ENCODE data around the gene FANCC. TPM values are rescaled to one million over a fixed set of nuclear protein-coding genes. Genes with fewer than 3 reads are reported as not detected.

FANCC gene
- total and polyA plus RNA-seq, 11 donors = 2.4 to 6.2 (median 4.2) TPM

GRCh38 chr9:95142315-95142714 is 175.2 kb downstream of the FANCC start:
- WGBS, 4 donors = 97 to 99% (median 99%) methylated on average over 4 of the region's 4 CpGs
- intact Hi-C loops (cut with DNase I) = no loop called here
- no peaks in the 10 kb centered on the region for H3K36me3 ChIP-seq
- H3K27me3 ChIP-seq = no peaks in the 10 kb centered on the region
- ATAC-seq (no peak), DNase-seq (no peak)
- no peaks in the 10 kb centered on the region for H3K9me3 ChIP-seq
- no peak overlapping the region for H3K27ac ChIP-seq
- H3K4me3 ChIP-seq = no peak overlapping the region
- TF ChIP-seq POLR2A (IDR thresholded peaks at IDR 0.05) = no peak
- TF ChIP-seq CTCF (IDR thresholded peaks at IDR 0.05) = no peak
- H3K4me1 ChIP-seq = peaks cover 0 to 2% (median 0%) of the 10 kb centered on the region in 12 donors

- 87 to 94% (median 89%) methylated on average over 2 of the region's 2 CpGs for WGBS, 4 donors
- no peak for DNase-seq
- Histone ChIP-seq H3K36me3 (no peaks in the 10 kb centered on the region), H3K27me3 (no peaks in the 10 kb centered on the region), H3K9me3 (no peaks in the 10 kb centered on the region), H3K4me3 (no peak overlapping the region), H3K4me1 (no peaks in the 10 kb centered on the region), H3K27ac (no peak overlapping the region)
- intact Hi-C loops (cut with DNase I) = no loop called here
- TF ChIP-seq CTCF (IDR thresholded peaks at IDR 0.05) (no peak), POLR2A (IDR thresholded peaks at IDR 0.05) (no peak)
- no peak for ATAC-seq
Observed at GRCh38 chr9:95140821-95141220, 176.7 kb downstream of the FANCC start.

DNA sequence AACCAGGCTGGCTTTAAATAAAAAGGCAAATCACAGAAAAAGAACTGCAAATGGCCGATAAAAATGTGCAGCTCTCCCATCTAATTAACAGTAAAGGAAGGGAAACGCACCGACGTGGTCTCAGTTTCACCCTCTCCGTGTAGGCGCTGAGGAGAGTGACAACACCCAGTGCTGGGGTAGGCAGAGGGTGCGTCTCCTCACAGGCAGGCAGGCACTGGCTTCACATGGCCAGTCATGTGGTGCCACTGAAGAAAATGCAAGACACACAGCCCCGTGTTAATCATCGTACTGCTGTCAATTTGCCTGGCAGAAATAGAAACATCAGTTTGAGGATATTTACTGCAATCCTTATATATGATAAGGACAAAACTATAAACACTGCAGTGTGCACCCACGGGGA is 178.4 kb downstream of the FANCC start:
- TF ChIP-seq CTCF (IDR thresholded peaks at IDR 0.05) = no peak
- TF ChIP-seq POLR2A (IDR thresholded peaks at IDR 0.05) = no peak
- H3K4me1 ChIP-seq = no peaks in the 10 kb centered on the region
- no peaks in the 10 kb centered on the region for H3K36me3 ChIP-seq
- ATAC-seq (no peak), DNase-seq (no peak)
- H3K27ac ChIP-seq = no peak overlapping the region
- H3K4me3 ChIP-seq = no peak overlapping the region
- H3K9me3 ChIP-seq = no peaks in the 10 kb centered on the region
- intact Hi-C loops (cut with DNase I) = no loop called here
- 92 to 96% (median 93%) methylated on average over 10 of the region's 10 CpGs for WGBS, 4 donors
- H3K27me3 ChIP-seq = no peaks in the 10 kb centered on the region

GRCh38 chr9:95138474-95138873 is 179.0 kb downstream of the FANCC start:
- no peak for TF ChIP-seq CTCF (IDR thresholded peaks at IDR 0.05)
- TF ChIP-seq POLR2A (IDR thresholded peaks at IDR 0.05) = no peak
- no peaks in the 10 kb centered on the region for H3K36me3 ChIP-seq
- H3K4me1 ChIP-seq = no peaks in the 10 kb centered on the region
- no peak for ATAC-seq
- intact Hi-C loops (cut with DNase I) = no loop called here
- H3K9me3 ChIP-seq = no peaks in the 10 kb centered on the region
- no peaks in the 10 kb centered on the region for H3K27me3 ChIP-seq
- no peak overlapping the region for H3K4me3 ChIP-seq
- no peak for DNase-seq
- H3K27ac ChIP-seq = no peak overlapping the region
- WGBS, 4 donors = 83 to 92% (median 87%) methylated on average over 10 of the region's 10 CpGs
